Caco-2 (cell line): ENCODE measurements around the gene PMPCA. TPM values are rescaled to one million over a fixed set of nuclear protein-coding genes. Genes with fewer than 3 reads are reported as not detected.

Experiments
- BruUV-seq: library from RNA; stranded (reverse); fragments of 400-500 nt; replicated peaks from 2 replicates; lab custom pipeline; 2021; lab: Mats Ljungman, UMichigan
- CTCF ChIA-PET: fragments of 300-600 bp; sonication (Branson Sonifier 250); formaldehyde crosslinking; loops from one replicate; lab custom pipeline; 2022; ENCODE audit warnings: antibody characterized with exemption; lab: Charles Lee
- POLR2A ChIA-PET: fragments of 300-600 bp; sonication (Branson Sonifier 250); formaldehyde crosslinking; loops from one replicate; lab custom pipeline; 2022; ENCODE audit warnings: antibody characterized with exemption; lab: Charles Lee
- DNase-seq, 2 experiments: peaks; one replicate each; pipeline versions ENCODE4 v3.0.0 to v3.0.0-alpha.2; 2020 to 2022
- H3K27me3 ChIP-seq: replicated peaks from 2 replicates; pipeline ENCODE4 v1.6.0; 2011; ENCODE audit warnings: low read length; ENCODE audit not compliant: control insufficient read depth, insufficient read depth
- H3K36me3 ChIP-seq: 2 replicates; pipeline ENCODE4 v1.5.1; 2011; ENCODE audit warnings: low read length; ENCODE audit not compliant: control insufficient read depth, insufficient read depth
- H3K4me1 ChIP-seq: fragments of 250-450 bp; sonication (Bioruptor Pico); 2 replicates; pipeline ENCODE4 v1.5.1; 2020; ENCODE audit warnings: mild to moderate bottlenecking
- H3K4me3 ChIP-seq: 2 replicates; pipeline ENCODE4 v1.5.1; 2011; ENCODE audit warnings: low read depth, mild to moderate bottlenecking, control low read depth, low read length
- H3K9me3 ChIP-seq: fragments of 250-450 bp; sonication (Bioruptor Pico); 2 replicates; pipeline ENCODE4 v1.5.1; 2020; ENCODE audit warnings: mild to moderate bottlenecking, moderate library complexity
- H3K27ac Mint-ChIP-seq: one replicate; pipeline ENCODE4 v1.8.0; 2022; ENCODE audit warnings: mixed read lengths; ENCODE audit not compliant: unreplicated experiment
- H3K27me3 Mint-ChIP-seq: one replicate; pipeline ENCODE4 v1.8.0; 2022; ENCODE audit warnings: mixed read lengths; ENCODE audit not compliant: insufficient read depth, unreplicated experiment
- H3K36me3 Mint-ChIP-seq: one replicate; pipeline ENCODE4 v1.8.0; 2022; ENCODE audit warnings: mild to moderate bottlenecking, mixed read lengths; ENCODE audit not compliant: insufficient read depth, unreplicated experiment
- H3K4me1 Mint-ChIP-seq: one replicate; pipeline ENCODE4 v1.8.0; 2022; ENCODE audit warnings: low read depth, mixed read lengths; ENCODE audit not compliant: unreplicated experiment
- H3K4me3 Mint-ChIP-seq: one replicate; pipeline ENCODE4 v1.8.0; 2022; ENCODE audit warnings: mild to moderate bottlenecking, moderate library complexity, mixed read lengths; ENCODE audit not compliant: unreplicated experiment
- H3K9me3 Mint-ChIP-seq: one replicate; pipeline ENCODE4 v1.8.0; 2022; ENCODE audit warnings: mixed read lengths; ENCODE audit not compliant: unreplicated experiment
- CTCF ChIP-seq, 2 experiments: fragments of 200-600 bp in 1 of 2; IDR thresholded peaks; 1 replicate in 1 of 2; 2 replicates in 1 of 2; pipeline versions ENCODE4 v1.5.1 to v1.8.0; 2011 to 2022; ENCODE audit warnings: antibody characterized with exemption in 1 of 2, control low read depth in 1 of 2, inconsistent platforms in 1 of 2, low read depth in 1 of 2, low read length in 1 of 2, mild to moderate bottlenecking in 1 of 2, moderate library complexity in 1 of 2; ENCODE audit not compliant: insufficient read depth in 1 of 2, severe bottlenecking in 1 of 2, unreplicated experiment in 1 of 2
- intact Hi-C: fragments of 100-400 bp; cut with micrococcal nuclease; formaldehyde crosslinking; loops from one replicate; pipeline ENCODE4 v1.10.0; 2022; ENCODE audit not compliant: unreplicated experiment
- total RNA-seq: library from RNA; stranded (reverse); gene quantifications from 2 replicates; pipeline ENCODE4 v1.2.3, GENCODE V29; 2022

Gene PMPCA
- total RNA-seq, 1 experiment from 2014 or later, result 91.5 TPM

DNA sequence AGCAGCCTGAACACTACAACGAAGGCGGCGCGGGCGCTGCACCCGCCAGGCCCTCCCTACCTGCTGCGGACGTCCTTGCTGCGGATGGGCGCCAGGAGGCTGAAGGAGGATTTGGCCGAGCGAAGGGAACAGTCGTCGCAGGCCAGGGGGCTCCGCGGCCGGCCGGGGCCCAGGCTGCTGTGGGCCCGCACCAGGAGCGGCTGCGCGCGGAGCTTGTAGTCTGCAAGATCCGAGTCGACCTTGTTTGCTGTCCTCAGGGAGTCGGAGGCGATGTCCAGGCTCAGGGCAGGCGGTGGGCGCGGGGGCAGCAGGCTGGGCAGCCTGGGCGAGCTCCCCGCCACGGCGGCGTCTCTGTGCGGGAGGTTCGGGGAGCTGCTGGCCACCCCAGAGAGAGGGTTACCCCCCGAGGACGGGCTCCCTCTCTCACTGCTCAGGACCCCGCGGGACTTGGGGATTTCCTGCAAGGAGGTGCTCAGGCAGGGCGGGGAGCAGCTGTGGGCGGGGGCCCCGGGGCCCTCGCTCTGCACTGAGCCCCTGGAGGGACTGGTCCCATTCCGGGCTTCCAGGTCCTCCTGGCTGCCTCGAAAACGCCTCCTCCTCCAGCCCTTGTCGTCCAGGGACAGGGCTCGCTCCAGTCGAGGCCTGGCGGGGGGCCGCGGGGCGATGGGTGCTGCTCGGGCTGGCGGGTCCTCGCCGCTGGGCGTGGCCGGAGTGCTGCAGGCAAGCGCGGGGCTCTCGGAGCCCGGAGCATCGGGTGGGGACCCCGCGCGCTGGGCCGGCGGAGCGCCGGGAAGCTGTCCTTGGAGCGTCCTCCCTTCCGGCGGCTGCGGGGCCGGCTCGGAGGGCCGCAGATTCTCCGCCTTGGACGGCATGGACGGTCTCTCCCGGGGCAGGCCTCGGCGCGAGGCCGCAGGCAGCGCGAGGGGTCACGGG, 28.4 kb downstream of the PMPCA start:
- peaks cover 8% of the 10 kb centered on the region for H3K4me1 ChIP-seq
- Mint-ChIP-seq H3K36me3 (peaks cover 41% of the 10 kb centered on the region), H3K9me3 (no peaks in the 10 kb centered on the region), H3K4me1 (peaks cover 7% of the 10 kb centered on the region), H3K4me3 (peak overlapping the region; percentile 78), H3K27ac (peak overlapping the region; percentile 48), H3K27me3 (no peaks in the 10 kb centered on the region)
- H3K4me3 ChIP-seq, result peak overlapping the region; percentile 96
- intact Hi-C loops, result no loop called here
- H3K9me3 ChIP-seq, result no peaks in the 10 kb centered on the region
- BruUV-seq, result no TSS peak
- 0 out of 2 replicates have a peak, but pooled peaks cover 1% of the 10 kb centered on the region for H3K36me3 ChIP-seq
- ChIA-PET CTCF (interaction anchor here (0.7 to 1.1 kb wide), 4 partner anchors 27 to 76 kb away, joined by 4 to 5 read pairs (median 4); partner anchors contain the start of gene DNLZ), POLR2A (no interaction called here)
- H3K27me3 ChIP-seq, result no peaks in the 10 kb centered on the region
- no peak for TF ChIP-seq CTCF (IDR thresholded peaks at IDR 0.05; ENCODE audit: insufficient read depth in 1 of 2, low read depth in 1 of 2, low read length in 1 of 2, severe bottlenecking in 1 of 2, unreplicated experiment in 1 of 2)
- DNase-seq, result peak in 1 of 2 experiments; percentile 60

DNA sequence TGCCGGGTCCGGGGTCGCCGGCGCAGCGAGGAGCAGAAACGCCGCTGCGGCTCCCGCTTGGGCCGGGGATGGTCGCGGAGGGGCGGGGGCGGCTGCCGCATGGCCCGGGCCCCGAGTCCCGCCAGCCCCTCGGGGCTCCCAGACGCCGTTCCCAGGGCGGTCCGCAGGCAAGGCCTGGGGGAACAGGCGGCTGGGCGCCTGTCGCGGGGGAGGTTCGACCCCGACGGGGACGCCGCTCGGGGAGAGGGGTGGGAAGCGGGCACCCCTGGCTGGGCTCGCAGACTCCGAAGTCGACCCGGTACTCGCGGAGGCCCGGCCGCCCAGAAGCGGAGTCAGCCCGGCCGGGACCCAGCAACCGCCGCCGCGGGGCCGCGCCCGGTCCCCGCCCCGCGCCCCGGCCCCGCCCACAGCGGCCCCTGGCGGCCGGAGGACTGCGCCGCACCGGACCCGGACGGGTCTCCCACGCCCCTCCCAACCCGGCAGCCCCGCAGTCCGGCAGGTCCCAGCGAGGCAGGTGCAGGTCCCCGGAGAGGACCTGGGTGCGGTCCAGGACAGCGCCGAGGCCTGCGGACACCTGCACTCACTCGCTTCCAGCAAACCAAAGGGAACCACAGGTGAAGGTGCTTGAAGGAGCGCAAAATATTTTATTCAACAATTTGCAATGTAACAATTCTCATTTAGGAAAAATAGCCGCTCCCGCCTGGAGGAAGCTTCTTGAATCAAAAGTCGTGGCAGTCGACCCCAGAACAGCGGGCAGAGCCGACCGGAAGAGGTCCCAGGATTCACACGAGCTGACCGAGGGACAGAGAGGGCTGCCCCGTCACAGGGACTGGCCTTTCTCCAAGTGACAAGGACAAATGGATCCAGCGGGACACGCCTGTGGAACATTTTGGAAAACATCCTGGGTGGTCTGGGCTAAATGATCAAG, 29.3 kb downstream of the PMPCA start, which contains the start of gene INPP5E:
INPP5E (minus strand) TSS at position 365 of the 928 bp plus-strand sequence. CDS start 426 bp downstream, outside the sequence.
- peaks cover 50% of the 10 kb centered on the region for H3K36me3 Mint-ChIP-seq
- CTCF ChIA-PET, result no interaction called here
- H3K4me1 Mint-ChIP-seq, result peaks cover 7% of the 10 kb centered on the region
- no peaks in the 10 kb centered on the region for H3K27me3 Mint-ChIP-seq
- H3K27me3 ChIP-seq, result no peaks in the 10 kb centered on the region
- POLR2A ChIA-PET, result no interaction called here
- BruUV-seq, result no TSS peak
- H3K4me1 ChIP-seq, result peaks cover 8% of the 10 kb centered on the region
- H3K9me3 ChIP-seq, result no peaks in the 10 kb centered on the region
- H3K27ac Mint-ChIP-seq, result peak within 1 kb of the TSS; percentile 48
- H3K9me3 Mint-ChIP-seq, result no peaks in the 10 kb centered on the region
- peak within 1 kb of the TSS; percentile 78 for H3K4me3 Mint-ChIP-seq
- peaks cover 1% of the 10 kb centered on the region; the same call in 1 of the 2 replicates for H3K36me3 ChIP-seq
- H3K4me3 ChIP-seq, result peak within 1 kb of the TSS; percentile 96
- peak; percentile 57 for TF ChIP-seq CTCF (IDR thresholded peaks at IDR 0.05; ENCODE audit: insufficient read depth in 1 of 2, low read depth in 1 of 2, low read length in 1 of 2, severe bottlenecking in 1 of 2, unreplicated experiment in 1 of 2)
- DNase-seq, result peak; percentile 81 to 96
- intact Hi-C loops, result no loop called here
